Smooth muscle cell (in vitro differentiated cells): Measurements from ENCODE around the gene ENO2. TPM values are rescaled to one million over a fixed set of nuclear protein-coding genes. Genes with fewer than 3 reads are reported as not detected.

ENCODE experiments used
- DNase-seq: peaks from one replicate; lab custom pipeline; 2025; ENCODE audit not compliant: unreplicated experiment; lab: John Stamatoyannopoulos, UW
- H2AFZ ChIP-seq: fragments of 200-600 bp; sonication (generic); 2 replicates; pipeline ENCODE4 v1.6.0; 2016; ENCODE audit warnings: antibody characterized with exemption, low read depth, mild to moderate bottlenecking
- H3F3A ChIP-seq: fragments of 200-600 bp; sonication (generic); 2 replicates; pipeline ENCODE4 v1.6.0; 2017; ENCODE audit warnings: antibody characterized with exemption, low read depth
- H3K27ac ChIP-seq: fragments of 200-600 bp; sonication (generic); 2 replicates; pipeline ENCODE4 v1.5.1; 2016; ENCODE audit warnings: low read depth, mild to moderate bottlenecking
- H3K27me3 ChIP-seq: fragments of 200-600 bp; sonication (generic); 2 replicates; pipeline ENCODE4 v1.6.1; 2016; ENCODE audit warnings: low read depth, mild to moderate bottlenecking
- H3K36me3 ChIP-seq: fragments of 200-600 bp; sonication (generic); 2 replicates; pipeline ENCODE4 v1.5.1; 2016; ENCODE audit warnings: low read depth
- H3K4me1 ChIP-seq: fragments of 200-600 bp; sonication (generic); 2 replicates; pipeline ENCODE4 v1.5.1; 2016; ENCODE audit warnings: low read depth
- H3K4me2 ChIP-seq: fragments of 200-600 bp; sonication (generic); 2 replicates; pipeline ENCODE4 v1.6.0; 2016; ENCODE audit warnings: mild to moderate bottlenecking
- H3K4me3 ChIP-seq: fragments of 200-600 bp; sonication (generic); 2 replicates; pipeline ENCODE4 v1.5.1; 2016; ENCODE audit warnings: mild to moderate bottlenecking
- H3K79me2 ChIP-seq: fragments of 200-600 bp; sonication (generic); 2 replicates; pipeline ENCODE4 v1.6.0; 2016; ENCODE audit warnings: low read depth, mild to moderate bottlenecking
- H3K9ac ChIP-seq: fragments of 200-600 bp; sonication (generic); 2 replicates; pipeline ENCODE4 v1.6.0; 2016; ENCODE audit warnings: low read depth
- H3K9me3 ChIP-seq: fragments of 200-600 bp; sonication (generic); replicated peaks from 2 replicates; pipeline ENCODE4 v1.5.1; 2016; ENCODE audit warnings: low read depth
- H4K20me1 ChIP-seq: fragments of 200-600 bp; sonication (generic); 2 replicates; pipeline ENCODE4 v1.6.0; 2016; ENCODE audit warnings: low read depth
- CTCF ChIP-seq: fragments of 200-600 bp; sonication (generic); IDR thresholded peaks from 2 replicates; pipeline ENCODE4 v1.5.1; 2017; ENCODE audit warnings: borderline replicate concordance, mild to moderate bottlenecking, antibody characterized with exemption; ENCODE audit not compliant: insufficient read depth, poor library complexity, severe bottlenecking
- WGBS: methylation state at CpG from one replicate; pipeline ENCODE4 v1.1.7; 2016; ENCODE audit warnings: low lambda C conversion rate; 5-methylcytosine and 5-hydroxymethylcytosine counted together
- polyA plus RNA-seq: library from polyadenylated mRNA; unstranded; fragments of >200 nt; fragmentation: Nextera tagmentation; extraction: Ambion mirVana; gene quantifications from 2 replicates; pipeline ENCODE4 v1.2.1, GENCODE V29; 2016
- total RNA-seq: library from RNA; depleted of rRNA; stranded (reverse); fragments of >200 nt; gene quantifications from 2 replicates; pipeline ENCODE4 v1.2.3, GENCODE V29; 2014

ENO2 gene
- total and polyA plus RNA-seq, 2 experiments from 2014 or later, result 52.5 to 105 TPM

DNA sequence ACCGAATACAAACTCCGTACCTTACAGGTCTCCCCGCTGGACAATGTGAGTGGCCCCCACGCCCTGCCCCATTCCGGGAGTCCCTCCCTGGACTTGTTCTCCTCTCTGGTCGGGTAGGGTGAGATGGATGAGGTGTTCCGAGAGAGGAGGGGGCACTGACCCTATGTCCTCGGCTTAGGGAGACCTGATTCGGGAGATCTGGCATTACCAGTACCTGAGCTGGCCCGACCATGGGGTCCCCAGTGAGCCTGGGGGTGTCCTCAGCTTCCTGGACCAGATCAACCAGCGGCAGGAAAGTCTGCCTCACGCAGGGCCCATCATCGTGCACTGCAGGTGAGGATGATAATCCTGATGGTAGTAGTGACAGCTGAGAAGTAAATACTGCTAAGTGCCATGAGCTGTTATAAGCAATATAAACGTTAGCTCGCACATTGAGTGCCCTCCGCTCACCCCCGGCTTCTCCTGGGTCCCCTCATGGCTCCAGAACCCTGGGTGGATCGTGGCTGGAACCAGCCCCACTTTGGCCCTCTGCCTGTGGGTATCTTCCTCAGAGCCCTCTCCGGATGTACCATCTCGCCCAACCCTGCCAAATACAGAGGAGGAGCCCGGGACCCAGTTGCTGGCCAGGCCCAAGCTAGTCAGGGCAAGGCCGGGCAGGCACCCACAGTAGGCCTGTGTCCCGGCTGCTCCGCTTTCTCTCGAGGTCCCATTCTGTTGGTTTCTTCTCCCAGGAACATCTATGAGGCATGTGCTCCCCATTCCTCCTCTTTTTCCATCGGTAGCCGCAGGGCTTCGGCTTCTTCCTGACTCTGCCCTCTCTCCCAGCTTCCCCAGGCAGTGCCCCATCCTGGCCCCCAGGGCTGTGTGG is 43.6 kb downstream of the ENO2 start:
- H3K4me3 ChIP-seq, result no peak overlapping the region
- H3K4me1 ChIP-seq, result peaks cover 19% of the 10 kb centered on the region
- H3F3A ChIP-seq, result peaks cover 7% of the 10 kb centered on the region
- H3K4me2 ChIP-seq, result no peak overlapping the region
- H3K9ac ChIP-seq, result no peak overlapping the region
- no peaks in the 10 kb centered on the region for H3K36me3 ChIP-seq
- TF ChIP-seq CTCF, result no peak
- H3K27me3 ChIP-seq, result no peaks in the 10 kb centered on the region
- no peaks in the 10 kb centered on the region for H4K20me1 ChIP-seq
- 94% methylated on average over 28 of the region's 28 CpGs for WGBS
- H3K79me2 ChIP-seq, result no peaks in the 10 kb centered on the region
- DNase-seq, result no peak
- H2AFZ ChIP-seq, result no peak overlapping the region
- H3K27ac ChIP-seq, result no peak overlapping the region
- no peaks in the 10 kb centered on the region for H3K9me3 ChIP-seq

DNA sequence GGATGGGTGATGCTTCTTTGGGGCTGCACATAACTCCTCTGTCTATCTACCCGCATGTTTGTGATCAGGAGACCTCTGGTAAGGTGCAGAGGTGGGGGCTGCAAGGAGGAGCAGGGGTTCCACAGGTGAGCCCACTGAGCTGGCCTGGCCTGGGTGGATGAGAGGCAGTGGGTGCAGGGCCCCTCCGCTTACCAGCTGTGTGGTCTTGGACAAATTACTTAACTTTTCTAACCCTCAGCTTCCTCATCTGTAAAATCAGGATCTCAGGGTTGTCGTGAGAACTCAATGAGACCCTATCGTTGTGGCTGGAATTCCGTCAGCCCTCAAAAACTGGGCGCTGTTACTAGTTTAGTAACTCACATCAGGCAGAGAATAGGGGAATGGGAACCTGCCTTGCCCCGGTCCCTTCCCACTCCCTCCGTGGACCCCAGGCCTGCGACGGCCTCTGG is 44.3 kb downstream of the ENO2 start:
- Histone ChIP-seq H4K20me1 (no peaks in the 10 kb centered on the region), H3K9me3 (no peaks in the 10 kb centered on the region), H3K4me1 (peaks cover 19% of the 10 kb centered on the region), H3K27ac (no peak overlapping the region), H3K27me3 (no peaks in the 10 kb centered on the region), H3K4me2 (no peak overlapping the region), H3K4me3 (no peak overlapping the region), H3F3A (peaks cover 7% of the 10 kb centered on the region), H3K36me3 (no peaks in the 10 kb centered on the region), H3K79me2 (no peaks in the 10 kb centered on the region), H2AFZ (no peak overlapping the region), H3K9ac (no peak overlapping the region)
- DNase-seq, result no peak
- WGBS, result 85% methylated on average over 10 of the region's 10 CpGs
- TF ChIP-seq CTCF, result no peak

GRCh38 chr12:6959058-6959804 is 44.9 kb downstream of the ENO2 start:
- H3K4me1 ChIP-seq, result peaks cover 19% of the 10 kb centered on the region

More at GRCh38 chr12:6959058-6959804, 44.9 kb downstream of the ENO2 start:
- no peak for TF ChIP-seq CTCF
- no peak overlapping the region for H3K4me3 ChIP-seq
- H3F3A ChIP-seq, result peaks cover 13% of the 10 kb centered on the region
- no peaks in the 10 kb centered on the region for H3K27me3 ChIP-seq
- no peak overlapping the region for H3K9ac ChIP-seq
- no peak overlapping the region for H3K4me2 ChIP-seq
- DNase-seq, result no peak
- no peak overlapping the region for H2AFZ ChIP-seq
- H3K9me3 ChIP-seq, result no peaks in the 10 kb centered on the region
- H4K20me1 ChIP-seq, result no peaks in the 10 kb centered on the region
- 86% methylated on average over 23 of the region's 24 CpGs for WGBS
- no peaks in the 10 kb centered on the region for H3K79me2 ChIP-seq
- H3K36me3 ChIP-seq, result no peaks in the 10 kb centered on the region
- H3K27ac ChIP-seq, result no peak overlapping the region
